Measurements from ENCODE around the gene STAT1. TPM values are rescaled to one million over a fixed set of nuclear protein-coding genes. Genes with fewer than 3 reads are reported as not detected.

Gene STAT1
- total RNA-seq, 2 experiments from 2014 or later, result 56.6 to 57.8 TPM

GRCh38 chr2:191049728-191050639 lies 36.0 kb upstream of the STAT1 start:
- POLR2A ChIA-PET, result interaction anchor here (1.0 kb wide), 1 partner anchor 26 kb away, joined by 3 read pairs; no protein-coding TSS in a partner anchor
- peaks cover 6% of the 10 kb centered on the region for H3K4me1 Mint-ChIP-seq (ENCODE audit: low read depth)
- Histone ChIP-seq H3K27ac (ENCODE audit: low read depth in 1 of 2, low read length in 2 of 2) (no peak overlapping the region), H3K36me3 (ENCODE audit: insufficient read depth, low read length) (peaks cover 12% of the 10 kb centered on the region), H3K27me3 (ENCODE audit: control insufficient read depth in 1 of 2, insufficient read depth in 2 of 2, low read length in 2 of 2) (no peaks in the 10 kb centered on the region), H3K4me3 (ENCODE audit: low read length) (no peak overlapping the region), H3K4me1 (ENCODE audit: insufficient read depth, low read length) (peaks cover 10% of the 10 kb centered on the region), H3K9me3 (ENCODE audit: control insufficient read depth in 1 of 2, insufficient read depth in 1 of 2, low read length in 2 of 2) (no peaks in the 10 kb centered on the region)
- intact Hi-C loops (cut with DNase I, micrococcal nuclease), result no loop called here
- no peaks in the 10 kb centered on the region for H3K9me3 Mint-ChIP-seq
- H3K36me3 Mint-ChIP-seq (ENCODE audit: low read depth), result peaks cover 4% of the 10 kb centered on the region
- ATAC-seq (ENCODE audit: poor library complexity) (no peak), DNase-seq (peak in 1 of 14 experiments; percentile 55)
- CTCF ChIA-PET, result interaction anchor here (1.1 to 7.6 kb wide), 3 partner anchors 12 to 103 kb away, joined by 3 to 157 read pairs (median 18); partner anchors contain the start of gene STAT4
- H3K27ac Mint-ChIP-seq, result no peak overlapping the region
- TF ChIP-seq, protein P1, sequence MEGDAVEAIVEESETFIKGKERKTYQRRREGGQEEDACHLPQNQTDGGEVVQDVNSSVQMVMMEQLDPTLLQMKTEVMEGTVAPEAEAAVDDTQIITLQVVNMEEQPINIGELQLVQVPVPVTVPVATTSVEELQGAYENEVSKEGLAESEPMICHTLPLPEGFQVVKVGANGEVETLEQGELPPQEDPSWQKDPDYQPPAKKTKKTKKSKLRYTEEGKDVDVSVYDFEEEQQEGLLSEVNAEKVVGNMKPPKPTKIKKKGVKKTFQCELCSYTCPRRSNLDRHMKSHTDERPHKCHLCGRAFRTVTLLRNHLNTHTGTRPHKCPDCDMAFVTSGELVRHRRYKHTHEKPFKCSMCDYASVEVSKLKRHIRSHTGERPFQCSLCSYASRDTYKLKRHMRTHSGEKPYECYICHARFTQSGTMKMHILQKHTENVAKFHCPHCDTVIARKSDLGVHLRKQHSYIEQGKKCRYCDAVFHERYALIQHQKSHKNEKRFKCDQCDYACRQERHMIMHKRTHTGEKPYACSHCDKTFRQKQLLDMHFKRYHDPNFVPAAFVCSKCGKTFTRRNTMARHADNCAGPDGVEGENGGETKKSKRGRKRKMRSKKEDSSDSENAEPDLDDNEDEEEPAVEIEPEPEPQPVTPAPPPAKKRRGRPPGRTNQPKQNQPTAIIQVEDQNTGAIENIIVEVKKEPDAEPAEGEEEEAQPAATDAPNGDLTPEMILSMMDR (IDR thresholded peaks at IDR 0.05), result no peak
- no peaks in the 10 kb centered on the region for H3K27me3 Mint-ChIP-seq
- H3K4me3 Mint-ChIP-seq, result no peak overlapping the region

GRCh38 chr2:191048073-191048472 lies 34.1 kb upstream of the STAT1 start:
- Histone ChIP-seq H3K4me3 (ENCODE audit: low read length) (no peak overlapping the region), H3K4me1 (ENCODE audit: insufficient read depth, low read length) (peaks cover 10% of the 10 kb centered on the region), H3K36me3 (ENCODE audit: insufficient read depth, low read length) (peaks cover 10% of the 10 kb centered on the region), H3K27ac (ENCODE audit: low read depth in 1 of 2, low read length in 2 of 2) (no peak overlapping the region), H3K27me3 (ENCODE audit: control insufficient read depth in 1 of 2, insufficient read depth in 2 of 2, low read length in 2 of 2) (no peaks in the 10 kb centered on the region), H3K9me3 (ENCODE audit: control insufficient read depth in 1 of 2, insufficient read depth in 1 of 2, low read length in 2 of 2) (no peaks in the 10 kb centered on the region)
- ATAC-seq (ENCODE audit: poor library complexity), result no peak
- H3K36me3 Mint-ChIP-seq (ENCODE audit: low read depth), result peaks cover 10% of the 10 kb centered on the region
- ChIA-PET CTCF (interaction anchor here (0.7 to 7.6 kb wide), 2 partner anchors 105 to 1461 kb away, joined by 3 to 157 read pairs; partner anchors contain the start of gene STAT4), POLR2A (interaction anchor here (0.7 kb wide), 1 partner anchor 1770 kb away, joined by 3 read pairs; no protein-coding TSS in a partner anchor)
- intact Hi-C loops (cut with DNase I, micrococcal nuclease), result no loop called here
- H3K27ac Mint-ChIP-seq, result no peak overlapping the region
- no peaks in the 10 kb centered on the region for H3K4me1 Mint-ChIP-seq (ENCODE audit: low read depth)
- no peaks in the 10 kb centered on the region for H3K9me3 Mint-ChIP-seq
- no peak for DNase-seq
- H3K27me3 Mint-ChIP-seq, result no peaks in the 10 kb centered on the region
- TF ChIP-seq, protein P1 (IDR thresholded peaks at IDR 0.05), result no peak
- no peak overlapping the region for H3K4me3 Mint-ChIP-seq

DNA sequence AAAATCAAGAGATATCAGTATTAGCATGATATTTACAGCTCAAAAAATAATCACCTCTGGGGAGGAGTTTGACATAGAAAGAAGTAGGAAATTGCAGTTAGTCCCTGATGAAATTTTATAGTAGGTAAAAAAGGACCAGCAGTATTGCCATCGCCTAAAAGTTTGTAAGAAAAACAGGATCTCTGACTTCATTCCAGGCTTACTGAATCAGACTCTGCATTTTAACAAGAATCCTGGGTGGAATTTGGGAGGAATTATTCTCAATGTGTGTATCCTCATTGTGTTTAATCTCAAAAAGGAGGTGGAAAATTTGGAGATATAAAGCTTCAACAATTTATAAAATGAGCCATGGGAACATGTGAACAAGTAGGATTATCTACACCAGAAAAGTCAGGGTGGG lies 31.2 kb upstream of the STAT1 start:
- Histone ChIP-seq H3K9me3 (ENCODE audit: control insufficient read depth in 1 of 2, insufficient read depth in 1 of 2, low read length in 2 of 2) (no peaks in the 10 kb centered on the region), H3K27me3 (ENCODE audit: control insufficient read depth in 1 of 2, insufficient read depth in 2 of 2, low read length in 2 of 2) (no peaks in the 10 kb centered on the region), H3K4me3 (ENCODE audit: low read length) (no peak overlapping the region), H3K36me3 (ENCODE audit: insufficient read depth, low read length) (peaks cover 11% of the 10 kb centered on the region), H3K27ac (ENCODE audit: low read depth in 1 of 2, low read length in 2 of 2) (no peak overlapping the region), H3K4me1 (ENCODE audit: insufficient read depth, low read length) (peaks cover 7% of the 10 kb centered on the region)
- no peaks in the 10 kb centered on the region for H3K4me1 Mint-ChIP-seq (ENCODE audit: low read depth)
- intact Hi-C loops (cut with DNase I, micrococcal nuclease), result no loop called here
- POLR2A ChIA-PET, result no interaction called here
- no peak for DNase-seq
- CTCF ChIA-PET, result interaction anchor here (1.3 kb wide), 2 partner anchors 23 to 110 kb away, joined by 3 to 4 read pairs; no protein-coding TSS in a partner anchor
- TF ChIP-seq, protein P1 (IDR thresholded peaks at IDR 0.05), result no peak
- H3K36me3 Mint-ChIP-seq (ENCODE audit: low read depth), result peaks cover 20% of the 10 kb centered on the region
- H3K27ac Mint-ChIP-seq, result no peak overlapping the region
- H3K4me3 Mint-ChIP-seq, result no peak overlapping the region
- no peak for ATAC-seq (ENCODE audit: poor library complexity)
- no peaks in the 10 kb centered on the region for H3K27me3 Mint-ChIP-seq
- no peaks in the 10 kb centered on the region for H3K9me3 Mint-ChIP-seq

Data from CD4-positive, alpha-beta T cell (primary cell).